Hepatocyte (in vitro differentiated cells): Measurements from ENCODE around the gene ABCD3.
"Not testable (repeated sequence)": the region's sequence is repeated elsewhere in the genome, so short reads cannot be mapped to it uniquely, and the experiment has no call there.

Source experiments
- EZH2 ChIP-seq: fragments of 200-600 bp; sonication (generic); IDR thresholded peaks from 2 replicates; pipeline ENCODE4 v1.6.1; 2016; ENCODE audit warnings: antibody characterized with exemption, mild to moderate bottlenecking, borderline replicate concordance
- EZH2phosphoT487 ChIP-seq: fragments of 200-600 bp; sonication (generic); IDR thresholded peaks from one replicate; pipeline ENCODE4 v1.6.1; 2018; ENCODE audit warnings: antibody characterized with exemption, mild to moderate bottlenecking, low read depth, moderate library complexity; ENCODE audit not compliant: unreplicated experiment, severe bottlenecking
- TF ChIP-seq, protein P1 (sequence below): fragments of 200-600 bp; sonication (generic); IDR thresholded peaks from 2 replicates; pipeline ENCODE4 v1.5.1; 2016; ENCODE audit warnings: antibody characterized with exemption, mild to moderate bottlenecking; ENCODE audit not compliant: poor library complexity

DNA sequence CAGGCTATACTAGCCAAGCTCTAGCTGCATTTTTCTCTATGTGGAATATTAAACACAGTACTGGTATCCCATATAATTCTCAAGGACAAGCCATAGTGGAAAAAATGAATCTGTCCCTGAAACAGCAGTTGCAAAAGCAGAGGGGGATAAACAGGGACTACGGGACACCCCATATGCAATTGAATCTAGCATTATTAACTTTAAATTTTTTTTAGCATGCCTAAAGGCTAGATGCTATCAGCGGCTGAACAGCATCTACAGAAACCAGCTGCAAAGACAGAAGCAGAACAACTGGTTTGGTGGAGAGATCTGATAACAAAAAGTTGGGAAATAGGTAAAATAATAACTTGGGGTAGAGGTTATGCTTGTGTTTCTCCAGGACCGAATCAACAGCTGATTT is 30.6 kb downstream of the ABCD3 start:
- not testable (repeated sequence) for TF ChIP-seq EZH2phosphoT487, EZH2
- TF ChIP-seq, protein P1, sequence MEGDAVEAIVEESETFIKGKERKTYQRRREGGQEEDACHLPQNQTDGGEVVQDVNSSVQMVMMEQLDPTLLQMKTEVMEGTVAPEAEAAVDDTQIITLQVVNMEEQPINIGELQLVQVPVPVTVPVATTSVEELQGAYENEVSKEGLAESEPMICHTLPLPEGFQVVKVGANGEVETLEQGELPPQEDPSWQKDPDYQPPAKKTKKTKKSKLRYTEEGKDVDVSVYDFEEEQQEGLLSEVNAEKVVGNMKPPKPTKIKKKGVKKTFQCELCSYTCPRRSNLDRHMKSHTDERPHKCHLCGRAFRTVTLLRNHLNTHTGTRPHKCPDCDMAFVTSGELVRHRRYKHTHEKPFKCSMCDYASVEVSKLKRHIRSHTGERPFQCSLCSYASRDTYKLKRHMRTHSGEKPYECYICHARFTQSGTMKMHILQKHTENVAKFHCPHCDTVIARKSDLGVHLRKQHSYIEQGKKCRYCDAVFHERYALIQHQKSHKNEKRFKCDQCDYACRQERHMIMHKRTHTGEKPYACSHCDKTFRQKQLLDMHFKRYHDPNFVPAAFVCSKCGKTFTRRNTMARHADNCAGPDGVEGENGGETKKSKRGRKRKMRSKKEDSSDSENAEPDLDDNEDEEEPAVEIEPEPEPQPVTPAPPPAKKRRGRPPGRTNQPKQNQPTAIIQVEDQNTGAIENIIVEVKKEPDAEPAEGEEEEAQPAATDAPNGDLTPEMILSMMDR, result not testable (repeated sequence)
